DMS53 treated with DMSO at 0.1 percent for 48 hours (cell line): Measurements from ENCODE around the gene PXT1.
"Not testable (repeated sequence)": the region's sequence is repeated elsewhere in the genome, so short reads cannot be mapped to it uniquely, and the experiment has no call there.

Source experiments
- DNase-seq: peaks from one replicate; lab custom pipeline; 2025; ENCODE audit not compliant: unreplicated experiment; lab: John Stamatoyannopoulos, UW

PXT1 gene

DNA sequence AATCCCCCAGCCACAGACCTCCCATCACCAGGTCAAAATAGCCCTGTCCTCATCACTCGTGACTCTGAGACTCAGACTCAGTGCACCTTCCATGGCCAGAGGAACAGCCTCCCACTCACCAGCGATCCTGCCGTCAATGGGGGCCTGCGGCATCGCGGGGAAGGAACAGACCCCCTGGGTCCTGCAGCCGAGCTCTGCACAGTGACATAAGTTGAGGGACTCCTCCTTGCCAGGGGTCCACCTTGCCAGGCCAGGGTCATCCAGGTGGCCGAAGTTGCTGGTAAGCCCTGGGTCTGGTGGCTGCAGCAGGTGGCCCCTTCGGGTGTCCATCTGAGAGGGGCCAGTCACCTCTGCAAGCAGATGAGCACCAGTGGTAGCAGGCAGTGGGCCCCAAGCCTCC, 71.4 kb downstream of the PXT1 start:
- DNase-seq, result no peak

DNA sequence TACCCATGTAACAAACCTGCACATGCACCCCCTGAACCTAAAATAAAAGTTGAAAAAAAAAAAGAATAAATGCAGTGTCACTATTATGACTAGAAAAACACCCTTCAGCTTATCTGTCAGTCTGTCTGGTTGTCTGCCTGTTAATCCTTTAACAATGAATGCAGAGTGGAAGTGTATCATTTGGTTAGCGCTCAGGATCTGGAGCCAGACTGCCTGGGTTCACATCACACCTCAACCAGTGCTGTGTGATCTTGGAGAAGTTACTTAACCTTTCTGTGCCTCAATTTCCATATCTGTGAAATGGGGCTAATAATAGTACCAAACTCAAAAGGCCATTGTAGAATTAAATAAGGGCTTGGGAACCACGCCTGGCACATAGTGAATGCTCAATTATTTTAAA, 72.0 kb downstream of the PXT1 start:
- DNase-seq, result no peak

DNA sequence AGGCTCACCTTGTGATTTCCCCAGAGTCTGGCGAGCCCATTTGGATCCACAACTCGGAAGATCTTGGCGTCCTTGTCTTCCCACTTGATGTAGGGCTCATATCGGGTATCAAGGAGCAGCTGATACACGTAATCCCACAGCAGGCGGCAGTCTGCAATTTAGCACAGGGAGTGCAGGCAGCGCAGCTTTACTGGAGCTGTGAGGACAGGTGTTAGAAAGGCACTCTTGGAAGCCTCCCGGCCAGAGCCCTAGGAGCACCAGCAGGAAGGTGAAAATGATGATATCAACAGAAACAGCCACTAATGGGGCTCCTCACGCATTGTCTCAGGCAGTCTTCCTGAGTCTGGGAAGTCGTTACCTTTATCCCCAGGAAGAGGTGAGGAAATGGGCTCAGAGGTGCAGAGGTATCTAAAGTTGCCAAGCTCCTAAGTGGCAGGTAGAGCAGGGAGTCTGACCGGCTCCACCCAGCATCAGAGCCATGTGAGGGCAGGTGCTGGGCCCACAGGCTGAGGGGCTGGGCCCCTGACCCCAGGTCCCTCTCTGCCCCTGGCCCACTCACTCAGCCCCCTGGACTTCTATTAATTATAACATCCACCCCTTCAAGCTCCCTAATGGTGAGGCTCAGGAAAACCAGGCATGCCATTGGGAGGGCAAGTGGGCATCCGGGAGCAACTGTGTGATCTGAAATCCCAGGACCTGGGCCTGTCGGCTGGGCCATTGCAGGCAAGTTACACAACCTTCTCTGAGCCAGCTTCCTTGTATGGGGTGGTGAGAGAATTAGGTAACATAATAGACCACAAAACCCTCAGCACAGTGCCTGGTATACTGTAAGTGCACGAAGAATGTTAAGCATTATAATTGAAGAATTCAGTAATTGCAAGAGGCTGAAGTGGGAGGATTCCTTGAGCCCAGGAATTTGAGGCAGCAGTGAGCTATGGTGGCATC, 73.5 kb downstream of the PXT1 start:
- no peak for DNase-seq

DNA sequence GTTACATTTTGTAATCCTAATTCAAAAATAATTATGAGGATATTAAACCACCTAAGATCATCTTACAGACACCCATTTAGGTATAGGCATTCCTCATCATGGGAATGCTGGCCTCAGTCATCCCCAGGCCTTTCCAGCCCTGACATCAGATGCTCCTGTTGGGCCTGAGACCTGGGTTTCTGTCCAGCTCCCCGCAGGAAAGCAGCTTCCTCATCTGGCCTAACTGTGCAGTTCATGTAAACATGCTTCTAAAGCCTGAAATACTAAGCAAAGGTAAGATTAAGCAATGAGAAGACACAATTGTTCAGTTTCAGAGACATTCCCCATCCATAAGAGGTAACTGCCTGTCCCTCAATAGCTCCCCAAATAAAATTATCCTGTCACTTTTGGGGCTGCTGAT, 74.2 kb downstream of the PXT1 start:
- no peak for DNase-seq

DNA sequence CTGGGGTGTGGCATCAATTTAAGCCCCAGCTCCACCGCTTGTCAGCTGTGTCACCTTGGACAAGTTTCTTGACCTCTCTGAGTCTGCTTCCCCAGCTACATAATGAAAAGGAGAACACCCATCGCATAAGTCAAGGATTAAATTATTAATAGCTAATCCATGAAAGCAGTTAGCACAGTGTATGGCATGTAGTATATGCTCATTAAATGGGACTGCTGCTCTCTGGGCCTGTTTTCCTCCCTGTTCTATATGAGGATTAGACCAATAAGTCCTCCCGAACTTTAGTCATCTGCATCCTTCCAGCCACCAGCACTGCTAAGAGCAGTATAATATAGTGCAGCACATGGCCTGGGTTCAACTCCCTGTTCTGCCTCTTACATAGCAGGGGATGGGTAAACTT, 74.9 kb downstream of the PXT1 start:
- DNase-seq, result no peak

DNA sequence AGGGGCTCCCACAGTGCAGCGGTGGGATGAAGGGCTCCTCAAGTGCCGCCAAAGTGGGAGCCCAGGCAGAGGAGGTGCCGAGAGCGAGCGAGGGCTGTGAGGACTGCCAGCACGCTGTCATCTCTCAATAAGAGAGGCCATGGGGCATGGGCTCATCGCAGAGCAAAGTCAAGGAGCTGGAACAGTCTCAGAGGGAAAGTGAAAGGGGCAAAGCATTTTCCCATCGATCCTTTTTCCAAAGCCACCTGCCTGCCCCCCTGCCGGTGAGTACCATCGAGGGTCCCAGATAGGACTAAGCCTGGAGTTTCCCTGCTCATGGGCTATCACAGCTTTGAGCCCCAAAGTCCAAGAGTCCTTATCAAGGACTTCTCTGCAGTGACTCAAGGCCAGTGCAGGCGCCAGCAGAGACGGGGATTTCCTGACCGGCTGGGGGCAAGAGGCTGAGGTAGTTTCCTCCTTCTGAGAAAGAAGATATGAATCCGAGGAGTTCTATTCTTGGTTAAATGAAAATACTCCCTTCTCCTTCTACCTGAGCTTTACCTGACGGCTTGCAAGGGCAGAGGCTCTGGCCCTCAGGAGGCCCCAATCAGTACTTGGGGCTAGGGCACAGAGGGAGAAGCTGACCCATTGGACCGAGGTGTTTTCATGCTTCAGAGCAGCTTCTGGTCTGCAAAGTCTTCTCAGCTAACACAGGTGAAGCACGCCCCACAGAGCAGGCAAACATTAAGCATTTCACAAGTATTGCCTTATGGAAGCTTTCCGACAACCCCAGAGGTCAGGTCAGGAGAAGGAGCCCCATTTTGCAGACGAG, 77.8 kb downstream of the PXT1 start:
- no peak for DNase-seq

DNA sequence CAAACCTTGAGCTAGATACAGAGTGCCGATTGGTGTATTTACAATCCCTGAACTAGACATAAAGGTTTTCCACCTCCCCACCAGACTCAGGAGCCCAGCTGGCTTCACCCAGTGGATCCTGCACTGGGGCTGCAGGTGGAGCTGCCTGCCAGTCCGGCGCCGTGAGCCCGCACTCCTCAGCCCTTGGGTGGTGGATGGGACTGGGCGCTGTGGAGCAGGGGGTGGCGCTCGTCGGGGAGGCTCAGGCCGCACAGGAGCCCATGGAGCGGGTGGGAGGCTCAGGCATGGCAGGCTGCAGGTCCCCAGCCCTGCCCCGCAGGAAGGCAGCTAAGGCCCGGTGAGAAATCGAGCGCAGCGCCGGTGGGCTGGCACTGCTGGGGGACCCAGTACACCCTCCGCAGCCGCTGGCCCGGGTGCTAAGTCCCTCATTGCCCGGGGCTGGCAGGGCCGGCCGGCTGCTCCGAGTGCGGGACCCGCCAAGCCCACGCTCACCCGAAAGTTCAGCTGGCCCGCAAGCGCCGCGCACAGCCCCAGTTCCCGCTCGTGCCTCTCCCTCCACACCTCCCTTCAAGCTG, 78.5 kb downstream of the PXT1 start:
- not testable (repeated sequence) for DNase-seq

DNA sequence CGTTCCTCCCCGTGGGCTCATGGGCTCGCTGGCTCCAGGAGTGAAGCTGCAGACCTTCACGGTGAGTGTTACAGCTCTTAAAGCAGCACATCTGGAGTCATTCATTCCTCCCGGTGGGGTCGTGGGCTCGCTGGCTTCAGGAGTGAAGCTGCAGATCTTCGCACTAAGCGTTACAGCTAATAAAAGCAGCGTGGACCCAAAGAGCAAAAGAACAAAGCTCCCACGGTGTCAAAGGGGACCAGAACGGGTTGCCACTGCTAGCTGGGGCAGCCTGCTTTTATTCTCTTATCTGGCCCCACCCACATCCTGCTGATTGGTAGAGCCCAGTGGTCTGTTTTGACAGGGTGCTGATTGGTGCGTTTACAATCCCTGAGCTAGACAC, 79.3 kb downstream of the PXT1 start:
- DNase-seq, result not testable (repeated sequence)

DNA sequence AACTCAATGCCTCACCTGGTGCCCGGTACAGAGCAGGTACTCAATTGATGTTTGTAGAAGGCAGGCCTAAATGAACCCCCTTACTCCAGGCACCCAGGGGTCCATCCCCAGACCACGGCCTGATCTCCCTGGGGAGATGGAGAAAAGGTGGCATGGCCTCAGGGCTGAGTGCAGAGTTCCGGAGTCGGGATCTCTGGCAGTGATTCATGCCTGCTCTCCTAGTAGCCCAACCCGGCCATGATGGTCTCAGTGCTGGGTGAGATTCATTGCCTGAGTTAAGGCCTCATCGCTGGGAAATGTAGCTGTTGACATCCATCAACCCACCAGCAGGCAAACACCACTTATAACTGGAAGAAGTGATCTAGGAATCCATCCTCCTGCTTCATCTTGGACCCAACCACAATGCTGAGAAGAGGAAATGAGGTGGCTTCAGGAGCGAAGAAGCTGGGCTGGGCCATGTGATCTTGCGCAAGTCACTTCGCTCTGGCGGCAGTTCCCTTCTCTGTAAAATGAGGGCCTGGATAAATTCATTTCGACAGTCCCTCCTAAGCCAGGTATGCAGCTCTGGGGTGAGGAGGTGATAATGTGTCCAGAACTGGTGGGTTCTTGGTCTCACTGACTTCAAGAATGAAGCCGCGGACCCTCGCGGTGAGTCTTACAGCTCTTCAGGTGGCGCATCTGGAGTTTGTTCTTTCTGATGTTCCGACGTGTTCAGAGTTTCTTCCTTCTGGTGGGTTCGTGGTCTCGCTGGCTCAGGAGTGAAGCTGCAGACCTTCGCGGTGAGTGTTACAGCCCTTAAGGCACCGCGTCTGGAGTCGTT, 79.9 kb downstream of the PXT1 start:
- no peak for DNase-seq

DNA sequence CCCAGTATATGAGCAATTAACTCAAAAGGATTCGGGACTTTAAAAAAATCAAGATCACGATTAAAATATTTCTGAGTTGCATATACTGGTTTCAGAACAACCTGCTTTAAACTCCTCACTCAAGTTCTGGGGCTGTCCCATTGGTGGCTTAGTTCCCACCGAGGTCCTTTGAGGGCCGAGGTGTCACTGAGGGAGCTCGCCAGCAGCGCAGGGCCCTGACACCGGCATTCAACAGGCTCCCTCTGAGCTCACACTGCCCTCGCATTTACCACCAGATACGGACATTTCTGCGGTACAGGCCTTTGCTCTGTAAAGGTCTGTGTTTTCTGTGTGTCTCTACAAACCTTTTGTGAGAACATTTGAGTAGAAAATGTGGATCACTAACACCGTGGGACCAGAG, 81.6 kb downstream of the PXT1 start:
- DNase-seq, result no peak

DNA sequence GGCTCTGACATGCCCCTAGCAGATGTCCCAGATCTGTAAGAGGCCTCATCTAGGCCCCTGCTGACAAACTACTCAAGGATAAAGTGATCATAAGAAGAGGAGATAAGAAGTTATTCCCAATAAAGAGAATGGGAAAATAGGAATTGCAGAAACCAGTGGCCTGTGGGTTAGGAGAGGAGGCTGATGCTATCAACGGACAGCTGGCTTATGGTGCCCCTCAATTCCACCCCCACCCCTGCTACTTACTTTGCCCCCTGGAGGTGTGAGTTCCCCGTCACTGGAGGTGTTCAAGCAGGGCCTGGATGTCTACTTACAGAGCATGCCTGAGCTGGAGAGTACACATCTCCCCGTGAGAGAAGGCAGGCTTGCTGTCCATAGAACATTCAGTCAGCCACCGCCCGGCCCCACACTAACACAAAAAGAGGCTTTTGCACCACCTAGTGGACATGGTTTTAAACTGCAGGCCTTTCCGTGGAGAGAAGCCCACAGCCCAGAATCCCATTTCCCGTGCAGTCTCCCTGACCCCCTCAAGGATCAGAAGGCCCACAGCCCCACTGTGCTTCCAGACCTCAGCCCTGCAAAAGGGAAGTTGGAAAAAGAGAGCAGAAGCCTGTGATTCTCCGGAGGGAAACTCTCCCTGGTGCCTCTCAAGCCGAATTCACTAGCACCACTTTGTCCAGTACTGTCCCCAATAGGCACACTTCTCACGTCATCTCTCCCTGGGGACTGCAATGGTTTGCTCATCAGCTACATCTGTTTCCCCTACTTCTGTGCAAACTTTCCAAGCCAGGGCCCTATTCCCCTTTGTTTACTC, 82.2 kb downstream of the PXT1 start:
- peak; percentile 48 for DNase-seq

DNA sequence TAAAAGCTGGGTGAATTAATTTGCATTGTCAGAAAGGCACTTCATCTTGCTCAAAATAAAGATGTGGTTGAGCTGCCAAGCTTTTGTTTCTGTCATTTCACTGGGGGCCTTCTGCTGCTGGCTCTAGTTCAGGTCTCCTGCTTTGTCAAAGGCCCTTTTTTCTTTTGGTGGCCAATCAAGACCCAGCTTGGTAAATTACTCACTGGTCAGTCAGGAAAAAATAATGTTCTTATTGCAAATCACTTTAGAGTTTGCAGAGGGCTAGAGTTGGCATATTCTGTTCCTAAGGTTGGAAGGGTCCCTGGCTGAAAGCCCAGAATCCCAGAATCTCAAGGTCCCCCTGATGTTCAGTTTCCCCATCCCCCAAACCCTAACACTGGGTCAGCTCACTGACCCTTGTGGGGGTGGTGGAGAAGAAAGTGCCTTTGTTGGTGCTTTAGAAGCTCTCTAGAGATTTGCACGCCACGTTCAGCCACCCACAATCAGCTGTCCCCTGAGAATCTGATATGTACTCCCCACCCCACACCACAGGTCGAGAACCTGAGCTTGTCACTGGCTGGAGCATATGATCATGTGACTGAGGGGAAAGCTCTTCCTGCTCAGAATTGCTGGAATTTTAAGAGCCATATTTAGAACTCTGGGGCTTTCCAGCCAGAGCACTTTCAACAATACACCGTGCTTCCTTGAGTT, 84.3 kb downstream of the PXT1 start:
- DNase-seq, result no peak

DNA sequence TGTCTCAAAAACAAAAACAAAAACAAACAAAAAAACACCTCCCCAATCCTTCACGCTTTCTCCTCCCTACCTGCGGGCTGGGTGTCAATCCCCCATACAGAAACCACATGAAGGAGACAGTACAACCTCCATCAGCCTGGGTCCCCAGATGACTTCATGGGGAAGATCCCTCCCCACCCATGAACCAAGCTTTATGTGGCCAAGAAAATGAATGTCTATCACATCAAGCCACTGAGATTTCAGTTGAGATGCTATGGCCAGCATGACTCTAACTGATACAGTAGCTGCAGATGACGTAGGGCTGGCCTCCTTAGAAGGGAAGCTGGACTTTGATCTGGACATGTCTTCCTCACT, 84.8 kb downstream of the PXT1 start:
- DNase-seq, result no peak

DNA sequence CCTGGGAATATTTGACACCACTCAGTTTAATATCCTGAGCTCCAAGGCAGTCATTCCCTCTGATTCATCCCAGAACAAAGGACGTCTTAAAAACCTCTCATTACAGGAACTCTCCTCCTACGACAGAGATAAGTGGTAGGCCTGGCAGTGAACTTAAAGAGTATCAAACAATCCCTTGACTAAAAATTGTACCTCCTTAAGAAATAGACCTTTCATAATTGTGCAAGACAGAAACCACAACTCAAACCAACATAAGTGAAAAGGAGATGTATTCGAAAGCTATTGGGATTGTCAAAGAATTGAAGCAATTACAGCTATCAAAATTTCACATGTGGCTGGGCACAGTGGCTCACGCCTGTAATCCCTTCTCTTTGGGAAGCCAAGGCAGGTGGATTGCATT, 86.8 kb downstream of the PXT1 start:
- DNase-seq, result no peak

DNA sequence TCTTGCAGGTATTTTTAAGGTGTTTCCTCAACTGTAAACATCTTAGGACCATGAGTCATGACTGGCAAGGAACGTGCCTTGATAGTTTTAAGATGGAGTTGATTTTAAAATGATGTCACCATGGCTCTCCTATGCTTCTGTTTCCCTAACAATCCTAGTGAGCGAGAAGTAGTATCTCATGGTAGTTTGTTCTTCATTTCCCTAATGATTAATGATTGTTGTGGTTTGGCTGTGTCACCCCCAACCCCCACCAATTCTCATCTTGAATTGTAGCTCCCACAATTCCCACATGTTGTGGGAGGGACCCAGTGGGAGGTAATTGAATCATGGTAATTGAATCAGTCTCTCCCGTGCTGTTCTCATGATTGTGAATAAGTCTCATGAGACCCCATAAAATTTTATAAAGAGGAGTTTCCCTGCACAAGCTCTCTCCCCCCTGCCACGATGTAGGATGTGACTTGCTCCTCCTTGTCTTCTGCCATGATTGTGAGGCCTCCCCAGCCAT, 89.2 kb downstream of the PXT1 start:
- DNase-seq, result no peak

DNA sequence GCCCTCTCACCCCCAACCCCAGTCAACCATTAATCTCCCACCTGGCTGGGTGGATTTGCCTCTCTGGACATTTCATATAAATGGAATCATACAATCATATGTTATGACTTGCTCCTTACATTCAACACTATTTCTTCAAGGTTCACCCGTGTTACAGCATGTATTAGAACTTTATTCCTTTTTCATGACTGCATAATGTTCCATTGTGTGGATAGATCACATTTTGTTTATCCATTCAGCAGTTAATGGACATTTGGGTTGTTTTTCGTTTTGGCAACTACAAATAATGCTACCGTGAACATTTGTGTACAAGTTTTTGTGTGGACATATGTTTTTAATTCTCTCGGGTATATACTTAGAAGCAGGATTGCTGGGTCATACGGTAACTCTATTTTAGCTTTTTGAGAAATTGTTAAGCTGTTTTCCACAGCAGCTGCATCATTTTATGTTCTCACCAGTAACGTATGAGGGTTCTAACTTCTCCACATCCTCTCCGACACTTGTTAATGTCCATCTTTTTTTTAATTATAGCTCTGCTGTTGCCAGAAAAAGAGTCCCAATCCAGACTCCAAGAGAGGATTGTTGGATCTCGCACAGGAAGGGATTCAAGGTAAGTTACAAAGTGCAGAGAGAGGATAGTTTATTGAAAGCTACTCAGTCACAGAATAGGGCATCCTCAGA, 90.0 kb downstream of the PXT1 start:
- no peak for DNase-seq

DNA sequence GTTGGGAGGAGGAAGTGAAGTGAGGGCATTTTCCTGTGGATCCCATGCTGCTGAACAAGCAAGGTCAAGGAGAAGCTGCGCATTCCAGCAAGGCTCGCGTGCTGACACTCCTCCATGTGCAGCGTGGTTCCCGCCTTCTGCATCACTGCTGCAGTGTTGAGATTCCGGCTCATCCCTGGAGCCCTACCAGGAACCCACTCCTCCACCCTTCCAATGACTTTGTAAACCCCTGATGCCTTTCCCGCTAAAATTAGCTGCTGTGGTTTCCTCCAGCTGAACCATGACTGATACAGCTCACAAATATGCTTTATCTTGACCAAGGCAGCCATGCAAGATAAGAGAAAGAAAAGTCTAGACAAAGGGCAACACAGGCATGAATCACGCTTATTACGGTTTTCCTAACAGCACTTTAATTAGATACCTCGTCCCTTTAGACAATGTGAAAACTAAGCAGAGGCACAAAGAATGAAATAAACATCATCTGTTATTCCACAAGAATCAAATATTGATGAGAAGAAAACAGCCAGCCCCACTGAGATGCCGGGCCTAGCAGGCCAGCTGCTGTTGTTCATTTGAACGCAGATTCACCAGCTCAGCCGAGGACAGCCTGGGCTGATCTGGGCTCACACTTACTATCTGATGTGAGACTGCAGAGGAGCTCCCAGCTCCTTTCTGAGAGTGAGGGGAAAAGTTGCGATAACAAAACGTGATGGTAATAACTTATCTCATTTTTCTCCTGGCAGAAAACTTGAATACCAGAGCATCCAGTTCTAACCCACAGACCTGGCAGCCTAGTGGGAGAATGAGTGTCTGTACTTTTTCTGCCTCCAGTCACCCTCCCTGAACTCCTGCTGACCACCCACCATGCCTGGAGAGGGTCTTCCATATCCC, 91.7 kb downstream of the PXT1 start:
- no peak for DNase-seq

DNA sequence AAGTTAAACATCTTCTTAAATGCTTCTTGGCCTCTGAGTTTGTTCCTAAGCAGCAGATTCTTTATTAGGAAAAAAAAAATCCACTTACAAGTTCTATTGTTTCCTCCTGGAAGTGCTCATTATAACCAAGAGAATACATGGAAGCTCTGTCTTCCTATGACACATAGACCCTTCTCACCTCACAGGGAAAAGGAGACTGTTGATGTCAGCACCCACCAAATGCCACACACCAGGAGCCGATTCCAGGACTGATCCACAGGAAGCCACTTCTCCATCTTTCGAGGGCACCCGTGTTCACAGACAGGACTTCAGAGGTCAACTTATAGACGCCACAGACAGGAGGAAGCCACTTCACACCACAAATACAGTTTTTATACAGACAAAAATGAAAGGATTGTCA, 92.6 kb downstream of the PXT1 start:
- DNase-seq, result no peak
